Peyer's patch (tissue), 4 donors: ENCODE results near the gene EWSR1. TPM values are rescaled to one million over a fixed set of nuclear protein-coding genes. Genes with fewer than 3 reads are reported as not detected.

Experiments used
- DNase-seq, 3 donors: peaks; one replicate each; pipeline ENCODE4 v3.0.0-alpha.2; 2017 to 2019
- H3K27ac ChIP-seq, 4 donors: fragments of 200-600 bp; sonication (generic); one replicate each; pipeline ENCODE4 v1.5.1; 2016 to 2019
- H3K27me3 ChIP-seq, 2 donors: fragments of 200-600 bp; sonication (generic); one replicate each; pipeline ENCODE4 v1.5.1; 2019
- H3K36me3 ChIP-seq, 3 donors: fragments of 200-600 bp; sonication (generic); one replicate each; pipeline ENCODE4 v1.5.1; 2016 to 2019
- H3K4me1 ChIP-seq, 4 donors: fragments of 200-600 bp; sonication (generic); one replicate each; pipeline ENCODE4 v1.5.1; 2016 to 2019
- H3K4me3 ChIP-seq, 4 donors: fragments of 200-600 bp; sonication (generic); 1 replicate in 3 of 4; 2 replicates in 1 of 4; pipeline ENCODE4 v1.5.1; 2016 to 2019; ENCODE audit warnings: mild to moderate bottlenecking in 1 of 4
- H3K9me3 ChIP-seq, 4 donors: fragments of 200-600 bp; sonication (generic); one replicate each; pipeline ENCODE4 v1.5.1; 2016 to 2019; ENCODE audit warnings: mild to moderate bottlenecking in 1 of 4
- POLR2A ChIP-seq, 2 donors: fragments of 450-650 bp; IDR thresholded peaks; one replicate each; pipeline ENCODE4 v1.5.1; 2017; ENCODE audit warnings: antibody characterized with exemption in 2 of 2, mild to moderate bottlenecking in 2 of 2, moderate library complexity in 2 of 2
- total RNA-seq, 4 donors: library from RNA; depleted of rRNA; stranded (reverse); fragments of >200 nt; gene quantifications; one replicate each; pipeline ENCODE4 v1.1.0, GENCODE V29; 2016
- TF ChIP-seq, protein P1 (sequence below), 6 experiments: fragments of 450-650 bp in 4 of 6; fragments of 200-600 bp in 2 of 6; sonication (generic) in 1 of 6; IDR thresholded peaks; one replicate each; pipeline ENCODE4 v1.5.1; 2017 to 2019; ENCODE audit warnings: antibody characterized with exemption in 6 of 6, mild to moderate bottlenecking in 3 of 6, moderate library complexity in 1 of 6

EWSR1 gene
- total RNA-seq, 4 donors from 2014 or later, result 186 to 444 (median 276) TPM

DNA sequence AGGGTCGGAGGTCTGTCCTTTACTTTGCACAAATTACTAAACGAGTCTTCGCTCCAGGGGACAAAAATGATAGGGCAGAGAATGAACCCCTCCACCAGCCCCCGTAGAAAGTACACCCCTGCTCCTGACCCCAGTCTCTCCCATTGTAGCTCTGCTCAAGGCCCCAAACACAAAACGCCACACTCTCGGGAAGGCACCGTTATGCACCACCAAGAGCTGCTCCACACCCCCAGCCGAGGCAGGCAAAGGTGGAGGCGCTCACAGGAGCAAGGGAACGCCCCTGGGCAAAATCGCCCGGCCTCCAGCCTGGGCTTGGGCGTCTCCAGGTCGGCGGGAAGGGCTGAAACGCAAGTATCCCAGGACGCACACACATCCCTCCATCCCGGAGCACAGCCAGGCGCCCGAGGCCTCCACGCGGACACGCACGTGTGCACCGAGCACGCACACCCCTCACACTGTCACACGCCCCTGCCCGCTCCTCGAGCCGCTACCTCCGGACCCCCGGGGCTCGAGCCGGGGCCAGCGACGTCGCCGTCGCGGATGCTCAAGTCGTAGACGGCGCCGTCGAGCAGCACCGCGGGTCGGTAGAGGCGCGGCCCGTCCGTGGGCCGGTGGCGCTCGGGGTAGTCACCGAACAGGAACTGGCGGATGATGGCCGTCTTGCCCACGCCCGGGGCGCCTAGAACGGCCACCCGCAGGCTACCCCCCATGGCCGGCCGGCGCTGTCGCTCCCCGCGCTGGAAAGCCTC is 46.6 kb downstream of the EWSR1 start:
- Histone ChIP-seq H3K9me3 (no peaks in the 10 kb centered on the region), H3K4me1 (peaks cover 9 to 58% (median 25%) of the 10 kb centered on the region in 4 donors), H3K4me3 (peak overlapping the region in 3 of 4 donors; percentile 30 to 52 (median 44)), H3K27me3 (peaks cover 0 to 19% of the 10 kb centered on the region in 2 donors), H3K36me3 (no peaks in the 10 kb centered on the region), H3K27ac (no peak overlapping the region)
- peak in 1 of 3 donors; percentile 60 for DNase-seq
- TF ChIP-seq, protein P1, sequence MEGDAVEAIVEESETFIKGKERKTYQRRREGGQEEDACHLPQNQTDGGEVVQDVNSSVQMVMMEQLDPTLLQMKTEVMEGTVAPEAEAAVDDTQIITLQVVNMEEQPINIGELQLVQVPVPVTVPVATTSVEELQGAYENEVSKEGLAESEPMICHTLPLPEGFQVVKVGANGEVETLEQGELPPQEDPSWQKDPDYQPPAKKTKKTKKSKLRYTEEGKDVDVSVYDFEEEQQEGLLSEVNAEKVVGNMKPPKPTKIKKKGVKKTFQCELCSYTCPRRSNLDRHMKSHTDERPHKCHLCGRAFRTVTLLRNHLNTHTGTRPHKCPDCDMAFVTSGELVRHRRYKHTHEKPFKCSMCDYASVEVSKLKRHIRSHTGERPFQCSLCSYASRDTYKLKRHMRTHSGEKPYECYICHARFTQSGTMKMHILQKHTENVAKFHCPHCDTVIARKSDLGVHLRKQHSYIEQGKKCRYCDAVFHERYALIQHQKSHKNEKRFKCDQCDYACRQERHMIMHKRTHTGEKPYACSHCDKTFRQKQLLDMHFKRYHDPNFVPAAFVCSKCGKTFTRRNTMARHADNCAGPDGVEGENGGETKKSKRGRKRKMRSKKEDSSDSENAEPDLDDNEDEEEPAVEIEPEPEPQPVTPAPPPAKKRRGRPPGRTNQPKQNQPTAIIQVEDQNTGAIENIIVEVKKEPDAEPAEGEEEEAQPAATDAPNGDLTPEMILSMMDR (IDR thresholded peaks at IDR 0.05), result no peak
- no peak for TF ChIP-seq POLR2A (IDR thresholded peaks at IDR 0.05)

GRCh38 chr22:29315286-29316140 is 47.4 kb downstream of the EWSR1 start, which contains the start of gene RASL10A:
TSS of gene RASL10A (minus strand) at chr22:29315697. CDS start at chr22:29315246, 451 bp downstream.
- peak within 1 kb of the TSS in 3 of 4 donors; percentile 30 to 52 (median 44) for H3K4me3 ChIP-seq
- H3K4me1 ChIP-seq, result peaks cover 7 to 50% (median 21%) of the 10 kb centered on the region in 4 donors
- H3K27me3 ChIP-seq, result peaks cover 0 to 19% of the 10 kb centered on the region in 2 donors
- no peak for DNase-seq
- no peaks in the 10 kb centered on the region for H3K36me3 ChIP-seq
- no peak within 1 kb of the TSS for H3K27ac ChIP-seq
- H3K9me3 ChIP-seq, result no peaks in the 10 kb centered on the region
- no peak for TF ChIP-seq POLR2A (IDR thresholded peaks at IDR 0.05)
- TF ChIP-seq, protein P1 (IDR thresholded peaks at IDR 0.05), result no peak

DNA sequence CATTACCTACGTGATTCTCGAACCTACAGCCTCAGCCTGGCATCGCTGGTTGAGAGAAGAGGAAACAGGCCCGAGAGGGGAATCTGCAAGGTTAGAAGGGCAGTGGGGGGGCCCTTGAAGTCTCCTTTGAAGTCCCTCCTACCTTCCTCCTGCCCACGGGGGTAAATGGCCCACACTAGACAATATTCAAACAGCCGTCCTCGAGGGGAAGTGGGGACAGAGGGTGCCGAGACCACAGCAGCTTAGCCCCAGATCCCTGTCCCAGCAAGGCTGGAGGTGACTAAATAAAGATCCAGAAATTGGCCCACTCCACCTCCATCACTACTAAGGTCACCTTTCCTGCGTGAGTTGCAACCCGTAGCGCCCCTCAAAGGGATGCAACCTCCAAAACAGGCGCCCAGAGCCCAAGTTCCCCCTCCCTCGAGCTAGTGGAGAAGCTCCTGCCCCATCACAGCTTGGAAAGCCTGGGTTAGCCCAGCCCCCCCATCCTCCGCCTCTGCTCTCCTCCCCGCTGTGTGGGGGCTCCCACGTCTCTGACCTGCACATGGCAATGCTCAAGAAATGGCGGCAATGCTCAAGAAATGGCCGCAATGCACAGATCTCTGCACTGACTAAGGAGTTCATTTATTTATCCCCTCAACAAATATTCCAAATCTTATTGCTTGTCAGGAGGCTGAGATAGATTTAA is 48.2 kb downstream of the EWSR1 start:
- no peak overlapping the region for H3K27ac ChIP-seq
- TF ChIP-seq, protein P1 (IDR thresholded peaks at IDR 0.05), result no peak
- no peak for TF ChIP-seq POLR2A (IDR thresholded peaks at IDR 0.05)
- no peaks in the 10 kb centered on the region for H3K9me3 ChIP-seq
- H3K36me3 ChIP-seq, result no peaks in the 10 kb centered on the region
- H3K4me1 ChIP-seq, result peaks cover 6 to 43% (median 15%) of the 10 kb centered on the region in 4 donors
- no peak for DNase-seq
- H3K4me3 ChIP-seq, result no peak overlapping the region
- H3K27me3 ChIP-seq, result peaks cover 0 to 19% of the 10 kb centered on the region in 2 donors

GRCh38 chr22:29317827-29318454 is 49.9 kb downstream of the EWSR1 start:
- TF ChIP-seq, protein P1 (IDR thresholded peaks at IDR 0.05), result no peak
- TF ChIP-seq POLR2A (IDR thresholded peaks at IDR 0.05), result no peak
- DNase-seq, result no peak
- no peak overlapping the region for H3K27ac ChIP-seq

GRCh38 chr22:29319072-29319471 is 51.0 kb downstream of the EWSR1 start:
- Histone ChIP-seq H3K27me3 (peaks cover 0 to 19% of the 10 kb centered on the region in 2 donors), H3K4me1 (peaks cover 0 to 19% (median 6%) of the 10 kb centered on the region in 4 donors), H3K4me3 (no peak overlapping the region), H3K36me3 (no peaks in the 10 kb centered on the region), H3K9me3 (no peaks in the 10 kb centered on the region), H3K27ac (no peak overlapping the region)
- no peak for DNase-seq
- TF ChIP-seq POLR2A (IDR thresholded peaks at IDR 0.05), result no peak

More at GRCh38 chr22:29317827-29318454, 49.9 kb downstream of the EWSR1 start:
- H3K4me1 ChIP-seq, result peaks cover 6 to 30% (median 14%) of the 10 kb centered on the region in 4 donors
- H3K27me3 ChIP-seq, result peaks cover 0 to 19% of the 10 kb centered on the region in 2 donors
- H3K4me3 ChIP-seq, result no peak overlapping the region
- H3K9me3 ChIP-seq, result no peaks in the 10 kb centered on the region
- no peaks in the 10 kb centered on the region for H3K36me3 ChIP-seq
